HL-60 (cell line): Measurements from ENCODE around the gene EFS.

Source experiments
- DNase-seq, 2 experiments: peaks; one replicate each; pipeline ENCODE4 v3.0.0-alpha.2; 2010 to 2020; ENCODE audit warnings: low read depth in 1 of 2, low spot score in 1 of 2
- H3K27ac ChIP-seq: fragments of 250-450 bp; sonication (Bioruptor Pico); replicated peaks from 2 replicates; pipeline ENCODE4 v1.5.1; 2020; ENCODE audit warnings: mild to moderate bottlenecking, moderate library complexity
- H3K27me3 ChIP-seq: fragments of 250-450 bp; sonication (Bioruptor Pico); 2 replicates; pipeline ENCODE4 v1.5.1; 2021; ENCODE audit warnings: mild to moderate bottlenecking, moderate library complexity; ENCODE audit not compliant: insufficient read depth, poor library complexity, severe bottlenecking
- H3K4me3 ChIP-seq: replicated peaks from 2 replicates; pipeline ENCODE4 v1.5.1; 2011; ENCODE audit warnings: mild to moderate bottlenecking, control low read depth, low read length; ENCODE audit not compliant: insufficient read depth
- CTCF ChIP-seq: IDR thresholded peaks from one replicate; pipeline ENCODE4 v1.5.1; 2011; ENCODE audit warnings: low read length, control low read depth, inconsistent platforms; ENCODE audit not compliant: insufficient read depth
- GABPA ChIP-seq: IDR thresholded peaks from 2 replicates; pipeline ENCODE4 v1.6.1; 2012; ENCODE audit warnings: low read depth
- POLR2AphosphoS5 ChIP-seq: IDR thresholded peaks from 2 replicates; pipeline ENCODE4 v1.6.1; 2012; ENCODE audit warnings: low read depth
- SPI1 ChIP-seq: IDR thresholded peaks from 2 replicates; pipeline ENCODE4 v1.6.1; 2012; ENCODE audit warnings: low read depth, mild to moderate bottlenecking, borderline replicate concordance
- TF ChIP-seq, protein P1 (sequence below): IDR thresholded peaks from 2 replicates; pipeline ENCODE4 v1.6.1; 2012; ENCODE audit warnings: low read depth; ENCODE audit not compliant: insufficient replicate concordance

EFS gene

GRCh38 chr14:23348297-23348655 is 16.7 kb downstream of the EFS start:
- DNase-seq, result no peak
- Histone ChIP-seq H3K27me3 (peaks cover 26% of the 10 kb centered on the region), H3K4me3 (no peak overlapping the region), H3K27ac (no peak overlapping the region)
- no peak for TF ChIP-seq SPI1
- no peak for TF ChIP-seq GABPA
- TF ChIP-seq, protein P1, sequence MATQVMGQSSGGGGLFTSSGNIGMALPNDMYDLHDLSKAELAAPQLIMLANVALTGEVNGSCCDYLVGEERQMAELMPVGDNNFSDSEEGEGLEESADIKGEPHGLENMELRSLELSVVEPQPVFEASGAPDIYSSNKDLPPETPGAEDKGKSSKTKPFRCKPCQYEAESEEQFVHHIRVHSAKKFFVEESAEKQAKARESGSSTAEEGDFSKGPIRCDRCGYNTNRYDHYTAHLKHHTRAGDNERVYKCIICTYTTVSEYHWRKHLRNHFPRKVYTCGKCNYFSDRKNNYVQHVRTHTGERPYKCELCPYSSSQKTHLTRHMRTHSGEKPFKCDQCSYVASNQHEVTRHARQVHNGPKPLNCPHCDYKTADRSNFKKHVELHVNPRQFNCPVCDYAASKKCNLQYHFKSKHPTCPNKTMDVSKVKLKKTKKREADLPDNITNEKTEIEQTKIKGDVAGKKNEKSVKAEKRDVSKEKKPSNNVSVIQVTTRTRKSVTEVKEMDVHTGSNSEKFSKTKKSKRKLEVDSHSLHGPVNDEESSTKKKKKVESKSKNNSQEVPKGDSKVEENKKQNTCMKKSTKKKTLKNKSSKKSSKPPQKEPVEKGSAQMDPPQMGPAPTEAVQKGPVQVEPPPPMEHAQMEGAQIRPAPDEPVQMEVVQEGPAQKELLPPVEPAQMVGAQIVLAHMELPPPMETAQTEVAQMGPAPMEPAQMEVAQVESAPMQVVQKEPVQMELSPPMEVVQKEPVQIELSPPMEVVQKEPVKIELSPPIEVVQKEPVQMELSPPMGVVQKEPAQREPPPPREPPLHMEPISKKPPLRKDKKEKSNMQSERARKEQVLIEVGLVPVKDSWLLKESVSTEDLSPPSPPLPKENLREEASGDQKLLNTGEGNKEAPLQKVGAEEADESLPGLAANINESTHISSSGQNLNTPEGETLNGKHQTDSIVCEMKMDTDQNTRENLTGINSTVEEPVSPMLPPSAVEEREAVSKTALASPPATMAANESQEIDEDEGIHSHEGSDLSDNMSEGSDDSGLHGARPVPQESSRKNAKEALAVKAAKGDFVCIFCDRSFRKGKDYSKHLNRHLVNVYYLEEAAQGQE, result no peak

DNA sequence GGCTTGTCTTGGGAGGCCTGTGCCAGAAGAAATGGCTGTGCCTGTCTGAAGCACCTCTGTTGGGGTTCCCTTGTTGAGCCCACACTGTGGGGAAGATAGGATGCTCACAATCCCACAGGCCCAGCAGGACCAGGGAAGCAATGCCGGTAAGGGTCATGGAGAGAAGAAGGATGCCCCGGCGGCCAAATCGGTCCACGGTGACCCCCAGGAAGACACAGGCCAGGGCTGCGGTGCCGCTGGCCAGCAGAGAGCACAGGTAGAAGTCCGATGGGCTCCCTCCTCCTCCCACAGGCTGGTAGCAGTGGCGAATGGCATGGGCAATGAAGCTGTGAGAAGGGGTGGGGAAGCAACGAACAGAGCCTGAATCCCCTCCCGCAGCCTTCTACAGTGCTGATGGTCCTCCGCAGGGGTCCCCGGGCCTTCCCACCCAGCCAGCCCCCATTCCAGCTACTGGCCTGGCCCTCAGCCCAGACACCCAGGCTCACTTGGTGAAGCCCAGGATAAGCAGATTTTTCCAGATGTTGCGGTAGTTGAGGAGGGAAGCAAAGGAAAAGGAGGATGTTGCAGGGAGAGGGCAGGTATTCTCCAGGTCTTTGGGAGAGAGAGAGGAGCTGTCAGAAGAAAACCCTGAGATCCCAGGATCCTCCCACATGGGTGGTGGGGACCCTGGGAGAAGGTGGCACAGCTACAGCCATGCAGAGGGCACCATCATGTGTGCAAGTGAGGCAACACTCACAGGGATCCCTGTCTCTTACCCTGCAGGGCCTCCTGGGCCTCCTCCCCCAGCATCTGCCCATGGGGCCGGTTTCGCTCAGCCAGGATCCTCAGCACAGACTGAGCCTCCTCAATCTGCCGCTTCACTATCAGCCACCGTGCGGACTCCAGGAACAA is 17.3 kb downstream of the EFS start:
- DNase-seq, result no peak
- no peak overlapping the region for H3K27ac ChIP-seq
- H3K27me3 ChIP-seq, result peaks cover 19% of the 10 kb centered on the region
- TF ChIP-seq SPI1 (no peak), POLR2AphosphoS5 (no peak), CTCF (no peak), GABPA (no peak)
- TF ChIP-seq, protein P1, result no peak
- H3K4me3 ChIP-seq, result no peak overlapping the region

DNA sequence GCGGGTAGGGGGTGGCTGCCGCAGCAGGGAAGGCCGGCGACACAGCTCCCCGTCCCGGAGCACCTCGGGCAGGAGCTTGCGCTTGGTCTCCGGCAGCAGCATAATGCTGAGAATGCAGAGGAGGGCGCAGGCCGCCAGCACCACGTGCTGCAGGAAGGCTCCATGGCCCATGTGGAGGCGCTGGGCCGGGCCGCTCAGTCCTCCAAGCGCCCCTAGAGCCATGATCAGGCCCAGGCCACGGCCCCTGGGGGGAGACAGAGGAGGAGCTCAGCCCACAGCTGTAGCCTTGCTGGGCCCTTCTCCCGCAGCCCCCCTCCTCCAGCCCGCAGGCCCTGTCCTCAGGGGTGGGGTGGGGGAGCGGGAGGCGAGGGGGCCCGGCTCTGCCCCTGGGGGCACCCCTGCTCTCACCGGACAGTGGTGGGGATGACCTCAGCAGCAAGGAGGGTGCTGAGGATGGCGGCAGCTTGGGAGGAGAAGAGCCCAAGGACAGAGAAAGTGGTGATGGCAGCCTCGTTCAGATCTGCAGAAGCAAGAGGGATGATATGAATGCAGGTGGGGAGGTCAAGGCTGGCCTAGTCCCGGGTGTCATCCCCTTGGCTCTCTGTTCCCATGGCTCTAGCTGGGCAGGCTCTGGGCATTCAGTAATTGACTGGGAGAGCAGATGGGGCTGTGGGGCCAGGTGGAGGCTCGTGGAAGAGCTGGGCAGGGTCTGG is 18.1 kb downstream of the EFS start:
- Histone ChIP-seq H3K4me3 (no peak overlapping the region), H3K27ac (no peak overlapping the region), H3K27me3 (peaks cover 11% of the 10 kb centered on the region)
- TF ChIP-seq GABPA (no peak), CTCF (no peak), SPI1 (no peak), POLR2AphosphoS5 (no peak)
- TF ChIP-seq, protein P1, result no peak
- DNase-seq, result no peak
